HT1080 (cell line): ENCODE measurements around the gene SPOCK1. TPM values are rescaled to one million over a fixed set of nuclear protein-coding genes. Genes with fewer than 3 reads are reported as not detected.

Experiments used
- DNase-seq: peaks from one replicate; pipeline ENCODE4 v3.0.0-alpha.2; 2015; ENCODE audit warnings: low read depth
- total RNA-seq: library from RNA; depleted of rRNA; stranded (reverse); fragments of >200 nt; shearing (Covaris generic); gene quantifications from 2 replicates; pipeline ENCODE4 v1.2.3, GENCODE V29; 2014

SPOCK1 gene
- total RNA-seq, 1 experiment from 2014 or later, result 21.7 TPM

DNA sequence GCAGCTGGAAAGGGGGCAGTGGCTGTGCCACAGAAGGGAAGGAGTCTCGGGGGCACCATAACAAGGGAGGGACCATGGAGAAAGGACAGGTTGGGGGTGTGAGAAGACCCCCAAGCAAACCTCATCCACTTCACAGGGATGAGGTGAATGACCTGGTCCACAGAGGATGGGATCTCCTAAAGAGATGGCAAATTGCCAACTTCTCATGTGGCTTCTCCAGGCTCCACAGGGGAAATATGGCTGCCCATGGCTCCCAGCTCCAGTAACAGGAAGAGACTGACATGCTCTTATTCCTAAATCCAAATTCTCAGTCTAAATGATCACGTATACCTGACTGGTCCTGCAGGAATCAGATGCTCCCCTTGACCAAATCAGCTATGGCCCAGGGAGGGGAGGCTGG is 340.4 kb downstream of the SPOCK1 start:
- DNase-seq, result no peak

- no peak for DNase-seq
Measured at GRCh38 chr5:137156180-137156579, 342.9 kb downstream of the SPOCK1 start.

GRCh38 chr5:137155261-137156000 is 343.7 kb downstream of the SPOCK1 start:
- no peak for DNase-seq

DNA sequence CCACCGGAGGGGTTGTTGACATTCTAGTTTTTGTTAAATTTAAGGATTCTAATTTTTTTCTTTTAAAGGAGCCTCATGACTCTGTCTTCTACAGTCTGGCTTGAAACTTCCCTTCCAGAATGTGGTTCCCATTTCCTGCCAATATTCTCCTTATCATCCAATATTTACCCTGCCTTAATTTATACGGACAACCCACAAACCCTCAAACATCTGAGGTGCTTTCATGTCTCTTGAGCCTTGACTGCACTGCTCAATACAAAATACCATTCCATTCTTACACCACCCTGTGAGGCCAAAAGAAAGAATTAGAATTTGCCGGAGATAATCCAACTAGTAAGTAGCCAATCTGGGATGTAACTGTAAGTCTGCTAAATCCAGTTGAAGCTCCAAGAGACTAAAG is 346.5 kb downstream of the SPOCK1 start:
- DNase-seq, result no peak

DNA sequence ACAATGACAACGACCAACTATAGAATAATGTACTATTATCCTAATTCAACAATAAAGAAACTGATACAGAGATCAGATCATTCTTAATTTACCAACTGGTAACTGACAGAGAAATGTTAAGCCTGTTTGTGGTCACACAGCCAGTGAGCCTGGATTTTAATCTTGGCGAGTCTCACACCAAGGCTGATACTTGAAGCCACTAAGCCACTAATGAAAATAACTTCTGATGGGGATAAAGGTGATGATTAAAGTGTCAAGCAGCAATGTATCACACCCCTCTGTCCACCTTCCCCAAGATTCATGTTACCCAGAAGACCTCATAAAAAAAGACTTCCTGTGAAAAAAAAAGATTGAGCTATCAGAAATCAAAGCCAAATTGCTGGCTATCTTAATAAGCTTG is 350.5 kb downstream of the SPOCK1 start:
- no peak for DNase-seq

DNA sequence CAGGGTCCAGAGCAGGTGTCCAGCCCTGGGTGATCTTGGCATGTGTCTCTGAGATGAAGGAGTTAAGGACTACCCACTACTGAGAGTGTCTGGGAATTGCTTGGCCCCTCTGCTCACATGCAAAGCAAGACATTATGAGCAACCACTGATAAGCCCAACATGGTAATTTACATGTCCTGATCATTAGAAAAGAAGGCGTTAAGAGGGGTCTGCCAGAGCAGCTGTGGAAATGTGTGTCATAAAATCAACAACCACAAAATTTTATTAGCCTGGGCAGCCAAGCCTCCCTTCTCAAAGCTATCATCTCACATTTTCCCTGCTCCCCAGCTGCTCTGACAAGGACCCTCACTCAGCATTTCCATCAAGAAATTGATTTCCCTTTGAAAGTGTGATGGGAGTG is 351.0 kb downstream of the SPOCK1 start:
- DNase-seq, result no peak

DNA sequence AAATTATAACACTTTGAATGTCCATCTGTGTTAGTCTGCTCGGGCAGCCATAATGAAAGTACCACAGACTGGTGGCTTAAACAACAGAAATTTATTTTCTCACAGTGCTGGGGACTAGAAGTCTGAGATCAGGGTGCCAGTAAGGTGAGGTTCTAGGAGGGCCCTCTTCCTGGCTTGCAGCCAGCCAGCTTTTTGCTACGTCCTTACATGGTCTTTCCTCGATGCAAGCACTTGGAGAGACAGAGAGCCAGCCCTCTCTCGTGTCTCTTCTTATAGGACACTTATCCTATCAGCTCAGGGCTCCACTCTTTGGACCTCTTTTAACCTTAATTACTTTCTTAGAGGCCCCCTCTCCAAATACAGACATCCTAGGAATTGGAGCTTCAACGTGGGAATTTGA is 351.8 kb downstream of the SPOCK1 start:
- no peak for DNase-seq

DNA sequence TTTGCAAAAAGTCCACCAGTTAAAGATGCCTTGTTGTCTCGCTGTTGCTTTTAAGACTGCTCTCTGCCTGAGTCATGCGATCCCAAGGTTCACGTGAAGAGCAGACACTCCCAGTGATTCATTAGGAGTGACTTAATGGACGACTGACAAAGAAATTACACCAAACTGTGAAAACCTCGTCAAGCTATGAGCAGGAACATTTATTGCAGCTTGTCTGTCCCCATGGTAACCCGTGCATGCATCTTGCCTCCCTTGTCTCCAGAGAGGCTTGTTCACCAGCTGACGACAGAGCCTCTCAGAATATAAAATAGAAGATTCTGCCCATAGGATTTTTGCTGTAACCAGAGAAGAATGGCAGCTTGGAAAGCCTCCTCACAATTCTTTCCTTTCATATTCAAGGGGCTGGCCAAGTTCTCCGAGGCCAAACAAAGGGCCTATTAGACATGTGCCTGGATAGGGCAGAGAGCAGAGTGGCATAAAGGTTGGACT is 352.7 kb downstream of the SPOCK1 start:
- DNase-seq, result peak; percentile 96

- peak; percentile 25 for DNase-seq
Measured at GRCh38 chr5:137145721-137146120, 353.4 kb downstream of the SPOCK1 start.

DNA sequence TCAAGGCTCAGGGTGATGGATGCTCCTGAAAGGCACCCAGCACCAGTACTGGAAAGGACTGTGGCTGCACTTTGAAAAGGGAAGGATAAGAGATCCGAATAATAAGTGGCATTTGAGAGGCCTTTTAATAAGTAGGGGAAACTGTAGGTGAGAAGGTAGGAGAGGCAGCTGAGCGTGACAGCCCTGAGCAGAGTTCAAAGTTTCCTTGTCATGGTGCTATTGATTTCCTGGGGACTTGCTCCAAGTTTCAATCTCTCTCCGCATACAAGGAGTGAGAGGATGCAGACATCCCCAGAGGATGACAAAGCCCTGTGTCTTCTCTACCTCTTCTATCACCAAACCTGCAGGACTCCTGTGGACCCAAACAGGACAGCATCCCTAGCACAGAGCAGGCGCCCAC is 354.5 kb downstream of the SPOCK1 start:
- no peak for DNase-seq

GRCh38 chr5:137142764-137143605 is 356.1 kb downstream of the SPOCK1 start:
- peak; percentile 79 for DNase-seq

GRCh38 chr5:137142346-137142745 is 356.8 kb downstream of the SPOCK1 start:
- DNase-seq, result no peak

DNA sequence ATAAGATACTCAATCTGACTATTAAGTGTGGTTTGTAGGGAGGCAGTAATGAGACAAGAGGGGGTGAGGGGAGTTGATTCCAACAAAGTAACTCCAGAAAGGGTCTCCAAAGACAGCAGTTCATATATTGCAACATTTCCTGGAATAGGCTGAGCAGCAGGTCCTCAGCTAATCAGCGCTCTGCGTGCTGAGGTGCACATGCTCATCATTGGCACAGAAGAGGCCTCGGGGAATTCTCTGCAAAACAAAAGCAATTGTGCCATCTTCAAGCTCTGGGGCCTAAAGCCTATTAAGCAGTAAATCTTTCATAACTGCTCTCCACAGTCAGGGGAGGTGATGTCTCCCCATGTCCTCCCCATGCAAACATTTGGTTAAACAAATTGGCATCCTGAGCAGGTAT is 357.3 kb downstream of the SPOCK1 start:
- DNase-seq, result no peak

- no peak for DNase-seq
Measured at GRCh38 chr5:137136991-137137632, 362.0 kb downstream of the SPOCK1 start.

- no peak for DNase-seq
Measured at GRCh38 chr5:137134920-137135532, 364.1 kb downstream of the SPOCK1 start.

- no peak for DNase-seq
Measured at GRCh38 chr5:137129886-137130680, 369.0 kb downstream of the SPOCK1 start.

- no peak for DNase-seq
Measured at GRCh38 chr5:137128012-137128411, 371.1 kb downstream of the SPOCK1 start.

DNA sequence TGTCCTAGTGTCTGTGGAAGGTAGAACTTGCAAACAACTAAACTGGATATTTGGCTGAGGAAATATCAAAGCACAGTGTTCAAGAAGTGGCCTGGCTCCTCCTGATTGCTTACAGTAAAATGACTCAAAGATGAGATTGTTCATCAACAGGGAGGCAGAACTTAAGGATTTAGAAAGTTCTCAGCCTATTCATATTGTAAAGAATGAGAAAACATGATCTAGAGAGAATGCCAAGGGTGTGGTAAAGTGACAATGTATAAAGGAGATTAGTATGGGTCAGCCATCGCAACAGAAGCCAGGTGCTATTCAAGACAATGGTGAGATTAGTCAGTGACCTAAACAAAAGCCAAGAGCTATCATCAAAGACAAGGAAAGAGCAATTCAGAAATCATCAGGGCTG is 372.3 kb downstream of the SPOCK1 start:
- no peak for DNase-seq

DNA sequence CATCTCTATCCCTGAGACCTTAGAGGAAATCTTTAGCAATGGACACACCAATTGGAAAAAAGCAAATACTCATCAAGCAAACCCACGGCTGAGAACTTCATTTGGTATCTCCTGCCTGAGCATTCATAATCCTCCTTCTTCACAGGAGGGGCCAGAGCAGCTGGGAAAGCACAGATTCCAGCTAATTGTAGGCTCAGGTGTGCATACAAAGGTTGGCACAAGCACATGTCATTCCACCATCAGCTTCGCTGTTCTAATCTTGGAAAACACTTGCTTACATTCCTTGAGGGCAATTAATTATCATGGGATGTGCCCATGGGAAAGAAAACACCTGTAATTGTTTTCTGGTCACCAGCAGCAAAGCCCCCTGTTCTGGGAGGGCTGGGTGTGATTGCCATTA is 376.6 kb downstream of the SPOCK1 start:
- DNase-seq, result no peak

DNA sequence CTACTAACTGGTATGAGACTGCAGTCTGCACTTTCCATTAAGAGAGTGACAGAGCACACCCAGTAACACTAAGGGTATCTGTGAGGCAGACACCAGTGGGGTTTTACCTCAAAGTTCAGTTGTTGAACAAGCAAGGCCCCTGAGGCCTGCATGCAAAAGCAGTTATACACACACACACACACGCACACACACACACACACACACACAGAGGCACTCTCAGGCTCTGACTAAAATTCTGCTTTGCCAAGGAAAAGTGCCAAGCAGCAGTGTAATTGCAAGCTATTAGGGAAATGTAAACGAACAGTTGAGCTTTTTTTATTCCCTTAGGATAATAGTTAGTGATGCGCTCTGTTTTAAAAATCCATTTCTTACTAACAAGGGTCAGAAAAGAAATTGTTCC is 377.1 kb downstream of the SPOCK1 start:
- no peak for DNase-seq

DNA sequence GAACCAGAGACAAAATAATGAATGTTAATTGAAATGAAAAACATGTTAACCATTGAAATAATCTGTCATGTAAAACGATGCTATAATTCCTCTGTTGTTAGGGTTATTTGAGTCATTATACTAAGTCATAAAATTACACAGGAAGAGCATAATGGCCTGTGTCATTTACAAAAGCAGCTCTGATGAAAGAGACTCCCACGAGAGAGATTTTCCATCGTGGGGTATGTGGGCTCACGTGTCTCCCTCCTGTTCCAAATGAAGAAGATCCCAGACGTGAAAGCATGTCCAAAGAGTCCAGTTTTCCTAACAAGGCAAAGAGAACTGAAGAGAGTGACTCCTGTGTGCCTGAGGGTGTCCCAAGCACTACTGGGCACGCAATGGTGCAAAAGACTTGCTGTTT is 379.8 kb downstream of the SPOCK1 start:
- DNase-seq, result no peak
